A673 (cell line): Measurements from ENCODE around the gene ERCC6.

Experiments
- EZH2 ChIP-seq: fragments of 200-600 bp; sonication (generic); IDR thresholded peaks from 2 replicates; pipeline ENCODE4 v1.6.1; 2017; ENCODE audit warnings: borderline replicate concordance, low read depth, mild to moderate bottlenecking, mixed read lengths, antibody characterized with exemption, low read length; ENCODE audit not compliant: poor library complexity, severe bottlenecking
- TF ChIP-seq, protein P1 (sequence below): fragments of 300-800, 200-600 bp; sonication (generic); conservative IDR thresholded peaks from 2 replicates; pipeline ENCODE4 v1.5.1; 2017; ENCODE audit warnings: low read depth, mild to moderate bottlenecking, antibody characterized with exemption, low read length, moderate library complexity, mixed read lengths

- TF ChIP-seq, protein P1, sequence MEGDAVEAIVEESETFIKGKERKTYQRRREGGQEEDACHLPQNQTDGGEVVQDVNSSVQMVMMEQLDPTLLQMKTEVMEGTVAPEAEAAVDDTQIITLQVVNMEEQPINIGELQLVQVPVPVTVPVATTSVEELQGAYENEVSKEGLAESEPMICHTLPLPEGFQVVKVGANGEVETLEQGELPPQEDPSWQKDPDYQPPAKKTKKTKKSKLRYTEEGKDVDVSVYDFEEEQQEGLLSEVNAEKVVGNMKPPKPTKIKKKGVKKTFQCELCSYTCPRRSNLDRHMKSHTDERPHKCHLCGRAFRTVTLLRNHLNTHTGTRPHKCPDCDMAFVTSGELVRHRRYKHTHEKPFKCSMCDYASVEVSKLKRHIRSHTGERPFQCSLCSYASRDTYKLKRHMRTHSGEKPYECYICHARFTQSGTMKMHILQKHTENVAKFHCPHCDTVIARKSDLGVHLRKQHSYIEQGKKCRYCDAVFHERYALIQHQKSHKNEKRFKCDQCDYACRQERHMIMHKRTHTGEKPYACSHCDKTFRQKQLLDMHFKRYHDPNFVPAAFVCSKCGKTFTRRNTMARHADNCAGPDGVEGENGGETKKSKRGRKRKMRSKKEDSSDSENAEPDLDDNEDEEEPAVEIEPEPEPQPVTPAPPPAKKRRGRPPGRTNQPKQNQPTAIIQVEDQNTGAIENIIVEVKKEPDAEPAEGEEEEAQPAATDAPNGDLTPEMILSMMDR = no peak
- TF ChIP-seq EZH2 = no peak
Measured at GRCh38 chr10:49579621-49580020, 40.7 kb upstream of the ERCC6 start.
